GM12864 (cell line): ENCODE results near the gene TENT4B.
A peak's percentile ranks its signal among the peaks of the same experiment; 100 is the strongest.

Experiments
- DNase-seq: peaks from one replicate; pipeline ENCODE4 v3.0.0-alpha.2; 2011; ENCODE audit warnings: low read depth
- H3K4me3 ChIP-seq: 2 replicates; pipeline ENCODE4 v1.5.1; 2011; ENCODE audit warnings: mild to moderate bottlenecking, low read depth, low read length, control low read depth
- TF ChIP-seq, protein P1 (sequence below): IDR thresholded peaks from 2 replicates; pipeline ENCODE4 v1.5.1; 2011; ENCODE audit warnings: low read depth, mild to moderate bottlenecking, moderate library complexity, low read length, control low read depth, inconsistent platforms; ENCODE audit errors: missing control alignments

Gene TENT4B

DNA sequence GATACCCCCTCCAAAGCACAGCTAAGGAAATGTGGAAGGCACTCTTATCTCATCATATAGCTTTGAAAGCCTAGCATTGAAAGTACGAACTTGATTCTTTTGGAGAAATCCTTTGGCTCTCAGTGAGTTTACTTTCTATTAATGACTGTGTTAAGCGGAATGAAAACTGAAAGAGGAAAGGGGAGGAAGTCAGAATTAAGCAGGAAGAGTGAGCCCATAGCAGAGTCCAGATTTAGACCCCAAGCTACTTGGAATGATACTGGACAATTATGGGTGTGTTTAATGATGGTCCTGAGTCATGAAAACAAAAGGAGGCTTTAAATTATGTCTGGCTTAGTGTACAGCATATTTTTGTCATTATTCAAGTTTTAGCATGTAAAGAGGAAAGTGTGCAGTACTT lies 42.2 kb downstream of the TENT4B start:
- no peak for DNase-seq
- TF ChIP-seq, protein P1, sequence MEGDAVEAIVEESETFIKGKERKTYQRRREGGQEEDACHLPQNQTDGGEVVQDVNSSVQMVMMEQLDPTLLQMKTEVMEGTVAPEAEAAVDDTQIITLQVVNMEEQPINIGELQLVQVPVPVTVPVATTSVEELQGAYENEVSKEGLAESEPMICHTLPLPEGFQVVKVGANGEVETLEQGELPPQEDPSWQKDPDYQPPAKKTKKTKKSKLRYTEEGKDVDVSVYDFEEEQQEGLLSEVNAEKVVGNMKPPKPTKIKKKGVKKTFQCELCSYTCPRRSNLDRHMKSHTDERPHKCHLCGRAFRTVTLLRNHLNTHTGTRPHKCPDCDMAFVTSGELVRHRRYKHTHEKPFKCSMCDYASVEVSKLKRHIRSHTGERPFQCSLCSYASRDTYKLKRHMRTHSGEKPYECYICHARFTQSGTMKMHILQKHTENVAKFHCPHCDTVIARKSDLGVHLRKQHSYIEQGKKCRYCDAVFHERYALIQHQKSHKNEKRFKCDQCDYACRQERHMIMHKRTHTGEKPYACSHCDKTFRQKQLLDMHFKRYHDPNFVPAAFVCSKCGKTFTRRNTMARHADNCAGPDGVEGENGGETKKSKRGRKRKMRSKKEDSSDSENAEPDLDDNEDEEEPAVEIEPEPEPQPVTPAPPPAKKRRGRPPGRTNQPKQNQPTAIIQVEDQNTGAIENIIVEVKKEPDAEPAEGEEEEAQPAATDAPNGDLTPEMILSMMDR: no peak
- H3K4me3 ChIP-seq: no peak overlapping the region

DNA sequence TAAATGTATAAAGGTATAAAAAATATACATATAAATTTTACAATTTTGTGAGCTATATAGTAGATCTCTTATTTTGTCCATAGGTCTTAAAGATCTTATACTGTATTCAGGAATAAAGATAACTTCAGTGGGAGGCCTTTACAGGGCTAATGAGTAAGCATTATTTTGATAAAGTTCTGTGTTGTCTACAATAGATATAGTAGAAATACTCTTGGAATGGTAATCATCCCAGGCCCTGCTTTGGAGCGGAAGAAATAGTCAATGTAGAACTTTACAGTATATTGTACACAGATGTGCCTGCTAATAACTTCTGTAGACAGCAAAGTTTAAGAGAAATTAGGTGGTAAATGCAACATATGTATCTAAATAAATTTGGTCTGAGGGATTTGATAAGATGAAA lies 42.6 kb downstream of the TENT4B start:
- no peak overlapping the region for H3K4me3 ChIP-seq
- TF ChIP-seq, protein P1: no peak
- DNase-seq: no peak

DNA sequence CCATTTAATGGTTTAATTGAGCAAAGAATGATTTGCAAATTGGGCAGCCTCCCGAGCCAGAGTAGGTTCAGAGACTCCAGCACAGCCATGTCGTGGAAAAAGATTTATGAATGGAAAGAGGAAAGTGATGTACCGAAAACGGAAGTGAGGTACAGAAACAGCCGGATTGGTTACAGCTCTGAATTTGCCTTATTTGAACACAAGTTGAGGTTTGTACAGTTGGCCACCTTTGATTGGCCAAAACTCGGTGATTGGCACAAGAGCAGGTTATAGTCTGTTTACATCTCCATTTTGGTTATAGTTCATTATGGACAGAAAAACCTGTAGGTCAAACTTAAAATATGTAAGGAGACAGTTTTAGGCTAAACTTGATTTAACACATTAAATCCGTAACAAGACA lies 44.5 kb downstream of the TENT4B start:
- TF ChIP-seq, protein P1: no peak
- peak; percentile 35 for DNase-seq
- H3K4me3 ChIP-seq: no peak overlapping the region

DNA sequence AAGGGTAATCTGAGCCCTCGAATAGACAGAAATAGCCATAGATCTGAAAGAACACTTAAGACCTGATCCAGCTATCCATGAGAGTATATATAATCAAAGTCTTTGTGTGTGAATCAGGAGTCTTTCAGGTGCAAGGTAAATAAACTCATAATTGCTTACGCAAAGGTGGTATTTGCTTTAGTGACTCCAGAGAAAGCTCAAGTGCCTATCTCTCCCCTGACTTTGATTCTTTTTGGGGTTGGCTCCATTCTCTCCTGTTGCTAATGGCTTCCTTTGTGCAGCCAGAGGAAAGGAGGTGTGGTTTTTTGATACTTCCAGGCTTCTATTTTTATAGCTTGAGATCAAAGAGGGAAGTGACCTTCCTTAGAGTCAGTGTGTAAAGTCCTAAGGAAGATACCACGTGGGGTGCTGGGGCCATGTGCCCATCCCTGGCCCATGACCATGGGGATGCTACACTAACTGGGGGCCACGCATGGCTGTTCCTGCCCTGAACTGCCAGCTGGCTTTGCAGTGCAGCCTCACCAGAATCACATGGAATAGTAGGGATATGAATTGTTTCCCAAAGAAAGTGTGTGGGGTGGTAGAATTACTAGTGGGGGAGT lies 45.8 kb downstream of the TENT4B start:
- TF ChIP-seq, protein P1: no peak
- H3K4me3 ChIP-seq: no peak overlapping the region
- no peak for DNase-seq

DNA sequence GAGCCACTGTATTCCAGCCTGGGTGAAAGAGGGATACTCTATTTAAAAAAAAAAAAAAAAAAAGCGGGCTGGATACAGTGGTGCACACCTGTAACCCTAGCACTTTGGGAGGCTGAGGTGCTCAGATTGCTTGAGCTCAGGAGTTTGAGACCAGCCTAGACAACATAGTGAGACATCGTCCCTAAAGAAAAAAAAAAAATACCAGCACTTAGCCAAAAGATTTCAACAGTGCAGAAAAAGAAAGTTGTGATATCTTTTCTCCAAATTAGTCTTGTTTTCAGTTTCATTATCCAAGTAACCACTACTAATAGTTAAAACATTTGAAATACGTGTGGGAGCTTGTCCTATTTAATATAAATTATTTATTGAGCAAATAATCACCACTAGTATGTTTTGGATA lies 48.7 kb downstream of the TENT4B start:
- DNase-seq: no peak
- TF ChIP-seq, protein P1: no peak
- H3K4me3 ChIP-seq: no peak overlapping the region

DNA sequence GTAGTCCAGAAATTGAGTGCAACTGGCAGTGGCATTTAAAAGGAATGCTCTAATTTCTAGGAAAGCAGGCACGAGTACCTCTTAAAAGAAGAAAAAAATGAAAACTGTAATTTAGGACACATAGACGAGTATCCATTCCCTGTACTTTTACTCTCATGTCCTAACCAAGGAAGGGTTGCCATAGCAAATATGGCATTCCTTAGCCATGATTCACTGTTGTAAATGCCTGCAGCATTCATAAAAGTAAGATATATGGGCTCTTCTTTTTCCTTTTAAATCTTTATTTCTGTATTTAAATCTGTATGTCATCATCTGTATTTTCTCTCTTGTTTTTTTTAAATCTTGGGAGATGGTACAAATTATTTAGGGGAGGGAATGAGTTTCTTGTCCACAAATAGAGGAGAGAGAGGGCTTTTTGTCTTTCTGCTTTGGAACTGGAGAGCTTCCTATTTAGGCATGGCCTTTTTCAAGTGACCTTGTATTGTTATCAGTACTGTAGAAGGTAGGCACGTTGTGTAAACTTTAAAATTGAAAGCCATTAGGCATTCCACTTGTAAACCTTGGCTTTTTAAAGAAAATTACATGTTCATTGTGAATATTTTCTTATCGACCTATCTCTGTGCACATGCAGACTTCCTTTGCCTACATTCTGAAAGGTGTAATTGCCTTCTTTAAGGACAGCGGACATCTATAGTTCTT lies 50.0 kb downstream of the TENT4B start:
- H3K4me3 ChIP-seq: no peak overlapping the region
- DNase-seq: no peak
- TF ChIP-seq, protein P1: no peak

DNA sequence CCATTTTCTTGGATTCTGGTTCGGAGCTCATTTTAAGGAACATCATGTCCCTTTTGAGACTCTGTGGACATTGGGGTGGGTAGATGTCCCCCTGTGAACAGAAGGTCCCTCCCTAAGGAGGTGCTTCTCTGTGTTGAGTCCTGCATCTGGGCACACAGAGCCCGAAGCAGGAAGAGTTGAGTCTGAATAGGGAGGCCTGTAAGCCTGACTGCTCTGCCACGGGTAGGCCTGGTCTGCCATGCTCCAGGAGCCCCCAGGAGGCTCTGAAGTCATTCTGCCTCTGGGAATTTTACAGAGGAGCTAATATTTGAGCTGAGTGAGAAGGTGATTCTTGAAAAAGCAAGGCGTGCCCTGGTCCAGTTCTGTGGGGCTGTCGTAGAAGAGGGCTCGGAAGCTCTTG lies 50.6 kb downstream of the TENT4B start:
- DNase-seq: no peak
- TF ChIP-seq, protein P1: no peak
- no peak overlapping the region for H3K4me3 ChIP-seq
